ENCODE measurements around the gene PATZ1. TPM values are rescaled to one million over a fixed set of nuclear protein-coding genes. Genes with fewer than 3 reads are reported as not detected.
A peak's percentile ranks its signal among the peaks of the same experiment; 100 is the strongest.
"Not testable (repeated sequence)": the region's sequence is repeated elsewhere in the genome, so short reads cannot be mapped to it uniquely, and the experiment has no call there.

PATZ1 gene
- total and polyA plus RNA-seq, 9 of the 15 experiments (the other 6 are each of a cell fraction or from before 2014, with no cell fraction given), result 0.63 to 7.8 (median 4.2) TPM

DNA sequence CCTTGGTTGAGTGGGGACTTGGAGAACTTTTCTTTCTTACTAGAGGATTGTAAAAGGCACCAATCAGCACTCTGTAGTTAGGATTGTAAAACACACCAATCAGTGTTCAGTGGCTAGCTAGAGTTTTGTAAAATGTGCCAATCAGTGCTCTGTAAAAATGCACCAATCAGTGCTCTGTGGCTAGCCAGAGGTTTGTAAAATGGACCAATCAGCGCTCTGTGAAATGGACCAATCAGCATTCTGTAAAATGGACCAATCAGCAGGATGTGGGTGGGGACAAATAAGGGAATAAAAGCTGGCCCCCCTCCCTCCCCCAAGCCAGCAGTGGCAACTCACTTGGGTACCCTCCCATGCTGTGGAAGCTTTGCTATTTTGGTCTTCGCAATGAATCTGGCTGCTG lies 47.7 kb upstream of the PATZ1 start:
- no peak overlapping the region for H3K27ac ChIP-seq (ENCODE audit: extremely low read depth, low read depth, low read length)
- POLR2A ChIA-PET, result no interaction called here
- FAIRE-seq, result no peak

DNA sequence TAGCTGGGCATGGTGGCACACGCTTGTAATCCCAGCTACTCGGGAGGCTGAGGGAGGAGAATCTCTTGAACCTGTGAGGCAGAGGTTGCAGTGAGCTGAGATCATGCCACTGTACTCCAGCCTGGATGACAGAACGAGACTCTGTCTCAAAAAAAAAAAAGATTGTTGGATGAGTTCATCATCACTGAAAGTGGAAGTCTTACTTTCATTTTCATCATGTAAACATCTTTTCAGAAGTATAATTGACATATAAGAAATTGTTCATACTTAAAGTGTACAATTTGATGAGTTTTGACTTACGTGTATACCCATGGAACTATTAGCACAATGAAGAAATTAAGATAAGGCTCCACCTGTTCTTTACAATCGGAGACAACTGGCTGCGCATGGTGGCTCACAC lies 32.5 kb upstream of the PATZ1 start:
- BruUV-seq (replicated peaks); H3K4me2 ChIP-seq (ENCODE audit: insufficient read depth, low read length); H3K4me1 ChIP-seq (replicated peaks in 1 of 2; ENCODE audit: control insufficient read depth in 2 of 2, insufficient read depth in 2 of 2, low read length in 2 of 2); H4K20me1 ChIP-seq (replicated peaks; ENCODE audit: control insufficient read depth, insufficient read depth, low read length); H3K9me3 ChIP-seq (replicated peaks; ENCODE audit: control insufficient read depth, insufficient read depth, low read depth, low read length); H3K27ac ChIP-seq (ENCODE audit: extremely low read depth, low read depth, low read length); H3K27me3 ChIP-seq (ENCODE audit: control insufficient read depth in 2 of 2, insufficient read depth in 2 of 2, low read length in 2 of 2); intact Hi-C loops (cut with micrococcal nuclease); H3K9me1 ChIP-seq (ENCODE audit: control insufficient read depth, insufficient read depth, low read length); CTCF ChIA-PET (ENCODE audit: low intra/inter-chr PET ratio); H3K4me3 ChIP-seq; ATAC-seq; POLR2A ChIA-PET; H3K36me3 ChIP-seq (ENCODE audit: control insufficient read depth, insufficient read depth, low read length); in situ Hi-C loops (cut with MboI); H3K9ac ChIP-seq (ENCODE audit: insufficient read depth in 1 of 2, low read depth in 2 of 2, low read length in 2 of 2); H2AFZ ChIP-seq (ENCODE audit: low read depth, low read length); DNase-seq (ENCODE audit: extremely low read depth in 1 of 4, low spot score in 3 of 4); H3K79me2 ChIP-seq (ENCODE audit: control insufficient read depth, insufficient read depth, low read length); FAIRE-seq: not testable (repeated sequence)
- 65% methylated on average over 3 of the region's 6 CpGs for WGBS (ENCODE audit: insufficient coverage, low coverage, missing lambda C conversion rate)

More for the DNA sequence above, 47.7 kb upstream of the PATZ1 start:
- DNase-seq (ENCODE audit: extremely low read depth in 1 of 4, low spot score in 3 of 4) (no peak), ATAC-seq (no peak; the same call in 2 of the 3 replicates)
- WGBS (ENCODE audit: insufficient coverage, low coverage, missing lambda C conversion rate), result 60% methylated on average over 2 of the region's 2 CpGs
- no peak overlapping the region for H3K4me3 ChIP-seq
- no peak overlapping the region for H2AFZ ChIP-seq (ENCODE audit: low read depth, low read length)
- no peak overlapping the region for H3K9ac ChIP-seq (ENCODE audit: insufficient read depth in 1 of 2, low read depth in 2 of 2, low read length in 2 of 2)
- CTCF ChIA-PET (ENCODE audit: low intra/inter-chr PET ratio), result no interaction called here
- H3K79me2 ChIP-seq (ENCODE audit: control insufficient read depth, insufficient read depth, low read length), result no peaks in the 10 kb centered on the region
- in situ Hi-C loops (cut with MboI), result no loop called here
- H3K27me3 ChIP-seq (ENCODE audit: control insufficient read depth in 2 of 2, insufficient read depth in 2 of 2, low read length in 2 of 2), result no peaks in the 10 kb centered on the region
- TF ChIP-seq CTBP1 (IDR thresholded peaks at IDR 0.05; ENCODE audit: borderline replicate concordance) (no peak), KLF13 (tag; IDR thresholded peaks at IDR 0.05; ENCODE audit: borderline replicate concordance, low read depth) (no peak), ASH1L (IDR thresholded peaks at IDR 0.05; ENCODE audit: borderline replicate concordance, low read depth, partially characterized antibody) (peak; percentile 66), POLR2AphosphoS2 (IDR thresholded peaks at IDR 0.05; ENCODE audit: low read length) (no peak), RFX5 (IDR thresholded peaks at IDR 0.05; ENCODE audit: low read depth, low read length) (no peak), ZNF232 (CRISPR knock-in tag; IDR thresholded peaks at IDR 0.05) (no peak), BRF1 (IDR thresholded peaks at IDR 0.05; ENCODE audit: borderline replicate concordance, extremely low read depth, insufficient read length) (no peak), TCFL5 (CRISPR knock-in tag; conservative IDR thresholded peaks at IDR 0.05) (no peak), TSC22D4 (tag; IDR thresholded peaks at IDR 0.05) (no peak), MBD2 (IDR thresholded peaks at IDR 0.05; ENCODE audit: borderline replicate concordance, low read depth) (peak; percentile 40; the same call in 1 of the 2 replicates), FOS (IDR thresholded peaks at IDR 0.05; ENCODE audit: extremely low read depth, insufficient read length) (peak; percentile 41), KLF16 (IDR thresholded peaks at IDR 0.05) (no peak), ATF1 (CRISPR knock-in tag; IDR thresholded peaks at IDR 0.05) (no peak), ATF1 (tag; IDR thresholded peaks at IDR 0.05) (no peak), GTF2F1 (IDR thresholded peaks at IDR 0.05; ENCODE audit: low read depth, low read length) (no peak), ZC3H8 (IDR thresholded peaks at IDR 0.05) (no peak), NFYB (IDR thresholded peaks at IDR 0.05; ENCODE audit: extremely low read depth, insufficient read length) (peak; percentile 94), ZNF197 (CRISPR knock-in tag; IDR thresholded peaks at IDR 0.05; ENCODE audit: low read depth) (no peak), ZNF165 (CRISPR knock-in tag; IDR thresholded peaks at IDR 0.05; ENCODE audit: borderline replicate concordance) (no peak)
- no TSS peak for BruUV-seq (replicated peaks)
- H3K36me3 ChIP-seq (ENCODE audit: control insufficient read depth, insufficient read depth, low read length), result no peaks in the 10 kb centered on the region
- no peaks in the 10 kb centered on the region for H3K9me1 ChIP-seq (ENCODE audit: control insufficient read depth, insufficient read depth, low read length)
- no peaks in the 10 kb centered on the region for H3K9me3 ChIP-seq (replicated peaks; ENCODE audit: control insufficient read depth, insufficient read depth, low read depth, low read length)
- H3K4me1 ChIP-seq (replicated peaks in 1 of 2; ENCODE audit: control insufficient read depth in 2 of 2, insufficient read depth in 2 of 2, low read length in 2 of 2), result peaks cover 0 to 2% of the 10 kb centered on the region in 2 experiments; a peak in 2 of 5 replicates
- H4K20me1 ChIP-seq (replicated peaks; ENCODE audit: control insufficient read depth, insufficient read depth, low read length), result no peaks in the 10 kb centered on the region
- H3K4me2 ChIP-seq (ENCODE audit: insufficient read depth, low read length), result no peak overlapping the region
- intact Hi-C loops (cut with micrococcal nuclease), result no loop called here

Data from K562 (cell line).